ENCODE measurements around the gene ANKRD20A1.
"Not testable (repeated sequence)": the region's sequence is repeated elsewhere in the genome, so short reads cannot be mapped to it uniquely, and the experiment has no call there.

Gene ANKRD20A1

GRCh38 chr9:67858871-67859270 is at the start of gene ANKRD20A1:
TSS of gene ANKRD20A1 (plus strand) at chr9:67858931. CDS start at chr9:67859427, 496 bp downstream.
- DNase-seq = not testable (repeated sequence)

DNA sequence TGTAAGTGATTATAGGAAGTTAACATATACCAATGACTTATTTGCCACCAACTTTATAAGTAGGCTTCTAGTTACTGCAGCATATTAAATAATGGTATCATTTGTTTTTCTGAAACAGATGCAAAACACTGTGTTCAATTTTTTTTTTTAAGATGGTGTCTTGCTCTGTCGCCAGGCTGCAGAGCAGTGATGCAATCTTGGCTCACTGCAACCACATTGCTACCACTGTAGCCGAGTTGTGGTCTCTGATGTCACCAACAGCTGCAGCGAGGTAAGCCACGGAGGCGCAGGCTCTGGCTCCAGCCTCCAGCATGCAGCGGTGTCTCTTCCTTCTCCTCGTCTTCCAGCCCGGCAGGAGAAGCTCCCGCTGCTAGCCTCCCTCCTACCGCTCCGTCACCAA is 26.6 kb upstream of the ANKRD20A1 start:
- DNase-seq = not testable (repeated sequence)

All from T1000 (cell line).